Psoas muscle (tissue), 8 donors: ENCODE results near the gene CAV2. TPM values are rescaled to one million over a fixed set of nuclear protein-coding genes. Genes with fewer than 3 reads are reported as not detected.

Source experiments
- ATAC-seq, 4 donors: fragments of 200-7000 bp; cut with Tn5 transposase; one replicate each; pipeline ENCODE4 v1.9.1; 2020; ENCODE audit warnings: moderate library complexity in 3 of 4, mild to moderate bottlenecking in 2 of 4
- DNase-seq, 2 donors: peaks; one replicate each; pipeline ENCODE4 v3.0.0-alpha.2; 2020
- H3K27ac ChIP-seq: fragments of 200-600 bp; one replicate; pipeline ENCODE4 v1.8.0; 2022
- H3K27me3 ChIP-seq, 3 donors: fragments of 200-600 bp in 1 of 3; one replicate each; pipeline versions ENCODE4 v1.6.1 to v1.8.0; 2013 to 2022; ENCODE audit warnings: low read length in 2 of 3, mild to moderate bottlenecking in 2 of 3, moderate library complexity in 1 of 3; ENCODE audit not compliant: insufficient read depth in 3 of 3
- H3K36me3 ChIP-seq, 2 donors: fragments of 200-600 bp in 1 of 2; one replicate each; pipeline versions ENCODE4 v1.6.1 to v1.8.0; 2013 to 2022; ENCODE audit warnings: low read depth in 1 of 2, mild to moderate bottlenecking in 1 of 2, moderate library complexity in 1 of 2; ENCODE audit not compliant: insufficient read depth in 1 of 2
- H3K4me1 ChIP-seq: fragments of 200-600 bp; one replicate; pipeline ENCODE4 v1.8.0; 2022
- H3K4me3 ChIP-seq: fragments of 200-600 bp; one replicate; pipeline ENCODE4 v1.8.0; 2022; ENCODE audit warnings: mild to moderate bottlenecking
- H3K9me3 ChIP-seq: fragments of 200-600 bp; one replicate; pipeline ENCODE4 v1.8.0; 2022
- CTCF ChIP-seq: fragments of 200-600 bp; IDR thresholded peaks from one replicate; pipeline ENCODE4 v1.8.0; 2022; ENCODE audit warnings: antibody characterized with exemption
- WGBS, 3 donors: extraction: QIAGEN DNeasy Blood & Tissue Kit; methylation state at CpG; one replicate each; pipeline versions ENCODE4 v1.1.6 to v1.1.7; 2013; 5-methylcytosine and 5-hydroxymethylcytosine counted together
- intact Hi-C, 2 donors: fragments of 100-400 bp; cut with DNase I; formaldehyde crosslinking; loops; one replicate each; pipeline versions ENCODE4 v1.11.0 to v1.14.2; 2022
- polyA plus RNA-seq, 3 donors: library from polyadenylated mRNA; stranded (reverse); fragments of 200-250 nt; gene quantifications; one replicate each; pipeline ENCODE4 v1.2.3, GENCODE V29; 2013
- total RNA-seq, 4 donors: library from RNA; stranded (reverse); fragmentation: NEBNext Ultra II Directional in 2 of 4; extraction: Animal tissue kit (Norgen Biotek cat#: 25700) in 2 of 4; gene quantifications; one replicate each; pipeline versions ENCODE4 v1.2.1 to v1.2.4, GENCODE V29; 2021 to 2023
- donor health status: healthy with polysubstance abuse.
- donor health status: DM: no; HTN: no; CAD: no; lungs with moderate emphysema.
- donor health status: Bipolar disorder and iron deficiency.
- donor health status: healthy.
- donor health status: DM: yes; HTN: yes; CAD: no.
- donor health status: DM: no; HTN: no; CAD: no.
- donor health status: DM: no; HTN: no; CAD: no.
- donor health status: DM: yes; HTN: yes; CAD: no.

The CAV2 gene
- total and polyA plus RNA-seq, 7 donors: 10.9 to 20.1 (median 15.7) TPM

GRCh38 chr7:116455009-116455408 is 44.5 kb upstream of the CAV2 start:
- no peaks in the 10 kb centered on the region for H3K27me3 ChIP-seq
- no peak for ATAC-seq
- no peaks in the 10 kb centered on the region for H3K4me1 ChIP-seq
- TF ChIP-seq CTCF: no peak
- 33 to 52% (median 41%) methylated on average over 2 of the region's 2 CpGs for WGBS, 3 donors
- no peak overlapping the region for H3K4me3 ChIP-seq
- no peak overlapping the region for H3K27ac ChIP-seq
- no peak for DNase-seq
- H3K36me3 ChIP-seq: no peaks in the 10 kb centered on the region
- no peaks in the 10 kb centered on the region for H3K9me3 ChIP-seq
- intact Hi-C loops: no loop called here

DNA sequence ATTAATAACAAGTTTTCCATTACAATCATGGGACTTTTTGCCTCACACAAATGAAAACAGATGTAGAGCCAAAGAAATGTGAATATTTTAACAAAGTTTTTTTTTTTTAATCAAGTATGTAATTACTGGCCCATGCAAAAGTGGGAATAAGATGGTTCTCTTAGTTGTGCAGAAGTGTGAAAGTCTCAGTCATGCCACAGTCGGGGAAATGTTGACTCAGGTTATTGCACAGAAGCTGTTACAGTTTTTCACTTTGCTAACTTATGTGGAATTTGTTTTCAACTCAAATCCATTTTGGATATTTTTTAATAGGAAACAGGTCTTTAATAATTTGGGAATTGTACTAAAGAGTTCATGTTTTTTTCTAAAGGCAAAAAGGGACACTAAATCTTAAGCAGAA is 44.0 kb upstream of the CAV2 start:
- Histone ChIP-seq H3K36me3 (no peaks in the 10 kb centered on the region), H3K27ac (no peak overlapping the region), H3K4me1 (no peaks in the 10 kb centered on the region), H3K9me3 (no peaks in the 10 kb centered on the region), H3K4me3 (no peak overlapping the region), H3K27me3 (no peaks in the 10 kb centered on the region)
- WGBS, 3 donors: 62 to 76% (median 63%) methylated on average over 1 of the region's 1 CpG
- DNase-seq (no peak), ATAC-seq (no peak)
- intact Hi-C loops: no loop called here
- TF ChIP-seq CTCF: no peak

GRCh38 chr7:116461500-116461899 is 38.0 kb upstream of the CAV2 start:
- ATAC-seq (no peak), DNase-seq (no peak)
- Histone ChIP-seq H3K27me3 (no peaks in the 10 kb centered on the region), H3K27ac (no peak overlapping the region), H3K4me3 (no peak overlapping the region), H3K9me3 (no peaks in the 10 kb centered on the region), H3K36me3 (no peaks in the 10 kb centered on the region), H3K4me1 (no peaks in the 10 kb centered on the region)
- no peak for TF ChIP-seq CTCF
- intact Hi-C loops: no loop called here

GRCh38 chr7:116463956-116464355 is 35.6 kb upstream of the CAV2 start:
- H3K4me3 ChIP-seq: no peak overlapping the region
- intact Hi-C loops: no loop called here
- H3K9me3 ChIP-seq: no peaks in the 10 kb centered on the region
- DNase-seq (no peak), ATAC-seq (no peak)
- H3K36me3 ChIP-seq: no peaks in the 10 kb centered on the region
- no peak overlapping the region for H3K27ac ChIP-seq
- H3K4me1 ChIP-seq: no peaks in the 10 kb centered on the region
- no peaks in the 10 kb centered on the region for H3K27me3 ChIP-seq
- TF ChIP-seq CTCF: no peak
- 84 to 100% (median 93%) methylated on average over 4 of the region's 4 CpGs for WGBS, 3 donors

DNA sequence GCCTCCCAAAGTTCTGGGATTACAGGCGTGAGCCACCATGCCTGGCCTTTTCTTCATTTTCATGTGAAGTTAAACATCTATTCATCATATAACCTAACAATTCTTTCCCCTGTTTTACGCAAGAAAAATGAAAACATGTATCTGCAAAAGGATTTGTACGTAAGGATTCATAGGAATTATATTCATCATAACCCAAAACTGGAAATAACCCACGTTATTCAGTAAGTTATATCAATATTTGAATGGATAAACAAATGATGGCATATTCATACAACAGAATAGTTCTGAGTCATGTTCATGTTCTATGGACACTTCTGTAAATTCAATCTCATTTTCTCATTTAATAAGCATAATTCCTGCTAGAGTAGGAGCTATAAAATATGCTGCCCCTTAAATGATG is 35.2 kb upstream of the CAV2 start:
- intact Hi-C loops: no loop called here
- Histone ChIP-seq H3K36me3 (no peaks in the 10 kb centered on the region), H3K4me1 (no peaks in the 10 kb centered on the region), H3K27ac (no peak overlapping the region), H3K4me3 (no peak overlapping the region), H3K9me3 (no peaks in the 10 kb centered on the region), H3K27me3 (no peaks in the 10 kb centered on the region)
- 96 to 99% (median 96%) methylated on average over 4 of the region's 4 CpGs for WGBS, 3 donors
- no peak for DNase-seq
- no peak for TF ChIP-seq CTCF
- no peak for ATAC-seq
